Coronary artery (tissue), 2 donors: Measurements from ENCODE around the gene ANKRD28.

Experiments
- DNase-seq: peaks from one replicate; pipeline ENCODE4 v3.0.0-alpha.2; 2017; ENCODE audit warnings: low spot score
- H3K27ac ChIP-seq, 2 donors: fragments of 200-600 bp; sonication (generic); one replicate each; pipeline ENCODE4 v1.5.1; 2016 to 2019
- H3K4me3 ChIP-seq: fragments of 200-600 bp; sonication (generic); 2 replicates; pipeline ENCODE4 v1.5.1; 2016; ENCODE audit warnings: mild to moderate bottlenecking, moderate library complexity
- CTCF ChIP-seq: fragments of 200-600 bp; sonication (generic); IDR thresholded peaks from one replicate; pipeline ENCODE4 v1.5.1; 2019; ENCODE audit warnings: antibody characterized with exemption

The ANKRD28 gene

DNA sequence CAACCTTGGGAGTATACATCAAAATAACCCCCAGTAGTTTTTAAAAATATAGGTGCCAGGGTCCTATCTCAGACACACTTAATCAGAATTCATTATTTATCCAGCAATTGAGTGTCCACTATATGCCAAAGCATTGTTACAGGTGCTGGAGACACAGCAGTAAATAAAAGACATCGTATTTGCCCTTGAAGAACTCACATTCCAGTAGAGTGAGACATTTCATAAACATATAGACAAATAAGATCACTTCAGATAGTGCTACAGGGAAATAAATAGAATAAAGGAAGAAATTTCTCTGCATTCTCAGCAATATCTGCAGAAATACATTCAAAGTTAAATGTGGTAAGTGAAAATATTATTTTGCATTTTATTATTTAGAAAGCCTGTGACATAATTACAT is 34.1 kb upstream of the ANKRD28 start:
- no peak for TF ChIP-seq CTCF
- Histone ChIP-seq H3K27ac (no peak overlapping the region), H3K4me3 (no peak overlapping the region)
- no peak for DNase-seq

- no peak for TF ChIP-seq CTCF
- DNase-seq, result no peak
- H3K4me3 ChIP-seq, result no peak overlapping the region
- H3K27ac ChIP-seq, result no peak overlapping the region
These were observed 27.2 kb upstream of the ANKRD28 start for GRCh38 chr3:15825016-15825415.

DNA sequence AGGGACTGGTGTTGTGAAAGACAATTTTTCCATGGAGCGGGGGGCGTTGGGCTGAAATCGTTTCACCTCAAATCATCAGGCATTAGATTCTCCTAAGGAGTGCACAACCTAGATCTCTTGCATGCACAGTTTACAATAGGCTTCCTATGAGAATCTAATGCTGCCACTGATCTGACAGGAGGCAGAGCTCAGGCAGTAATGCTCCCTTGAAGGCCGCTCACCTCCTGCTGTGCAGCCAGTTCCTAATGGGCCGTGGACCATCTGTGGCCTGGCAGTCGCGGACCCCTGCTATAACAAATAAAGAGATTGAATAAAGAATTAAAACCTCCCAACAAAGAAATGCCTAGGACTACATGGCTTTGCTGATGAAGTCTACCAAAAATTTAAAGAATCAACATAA is 25.3 kb upstream of the ANKRD28 start:
- no peak for TF ChIP-seq CTCF
- DNase-seq, result no peak
- no peak overlapping the region for H3K4me3 ChIP-seq
- no peak overlapping the region for H3K27ac ChIP-seq

GRCh38 chr3:15822281-15822680 is 24.5 kb upstream of the ANKRD28 start:
- no peak overlapping the region for H3K27ac ChIP-seq

GRCh38 chr3:15820911-15821310 is 23.1 kb upstream of the ANKRD28 start:
- H3K4me3 ChIP-seq, result no peak overlapping the region
- DNase-seq, result no peak
- TF ChIP-seq CTCF, result no peak
- no peak overlapping the region for H3K27ac ChIP-seq

More at GRCh38 chr3:15822281-15822680, 24.5 kb upstream of the ANKRD28 start:
- no peak for DNase-seq
- H3K4me3 ChIP-seq, result no peak overlapping the region
- no peak for TF ChIP-seq CTCF

DNA sequence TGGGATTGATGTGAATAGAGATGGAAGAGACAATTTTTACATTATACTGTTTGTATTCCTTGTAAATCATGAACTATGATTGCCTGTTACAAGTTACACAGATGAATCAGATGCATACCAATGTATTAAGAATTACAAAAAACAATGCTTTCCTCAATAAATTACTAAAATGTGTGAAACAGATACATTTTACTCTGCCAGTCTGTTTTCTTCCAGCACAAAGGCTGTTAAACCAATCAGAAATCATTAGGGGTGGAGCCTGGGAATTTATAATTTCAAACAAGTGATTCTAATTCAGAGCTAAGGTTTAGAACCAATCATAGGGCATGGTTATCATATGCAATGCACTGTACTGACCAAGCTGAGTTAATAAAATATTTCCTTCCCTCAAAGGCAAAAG is 21.8 kb upstream of the ANKRD28 start:
- no peak for DNase-seq
- H3K4me3 ChIP-seq, result no peak overlapping the region
- no peak for TF ChIP-seq CTCF
- H3K27ac ChIP-seq, result no peak overlapping the region

DNA sequence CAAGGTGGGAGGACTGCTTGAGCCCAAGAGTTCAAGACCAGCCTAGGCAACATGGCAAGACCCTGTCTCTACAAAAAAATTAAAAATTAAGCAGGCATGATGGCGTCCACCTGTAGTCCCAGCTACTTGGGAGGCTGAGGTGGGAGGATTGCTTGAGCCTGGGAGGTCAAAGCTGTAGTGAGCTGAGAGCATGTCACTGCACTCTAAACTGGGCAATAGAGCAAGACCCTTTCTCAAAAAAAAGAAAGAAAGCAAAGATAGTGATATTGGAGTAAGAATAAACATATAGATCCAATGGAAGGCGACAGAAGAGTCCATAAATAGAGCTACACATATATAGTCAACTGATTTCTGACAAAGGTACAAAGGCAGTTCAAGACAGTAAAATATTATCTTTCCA is 21.3 kb upstream of the ANKRD28 start:
- Histone ChIP-seq H3K27ac (no peak overlapping the region), H3K4me3 (no peak overlapping the region)
- TF ChIP-seq CTCF, result no peak
- DNase-seq, result no peak
